22Rv1 (cell line): ENCODE results near the gene AGRN.

Experiments used
- ZFX ChIP-seq: fragments of 450-650 bp; IDR thresholded peaks from 2 replicates; pipeline ENCODE4 v1.6.1; 2017; ENCODE audit warnings: antibody characterized with exemption, borderline replicate concordance
- TF ChIP-seq, protein P1 (sequence below): fragments of 450-650 bp; IDR thresholded peaks from 2 replicates; pipeline ENCODE4 v1.5.1; 2017; ENCODE audit warnings: mild to moderate bottlenecking

DNA sequence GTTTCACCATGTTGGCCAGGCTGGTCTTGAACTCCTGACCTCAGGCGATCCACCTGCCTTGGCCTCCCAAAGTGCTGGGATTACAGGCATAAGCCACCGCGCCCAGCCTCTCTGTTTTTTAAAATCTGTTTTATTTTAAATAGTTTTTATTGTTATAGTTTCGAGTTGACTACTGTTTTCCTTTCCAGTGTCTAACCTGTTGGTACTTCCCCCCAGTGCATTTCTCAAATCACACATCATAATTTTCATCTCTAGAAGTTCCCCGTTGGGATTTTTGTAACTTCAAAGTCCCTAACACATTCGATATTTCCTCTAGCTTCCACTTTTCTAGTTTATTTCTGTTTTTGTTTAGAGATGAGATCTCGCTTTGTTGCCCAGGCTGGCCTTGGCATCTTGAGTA lies 27.6 kb upstream of the AGRN start:
- TF ChIP-seq, protein P1, sequence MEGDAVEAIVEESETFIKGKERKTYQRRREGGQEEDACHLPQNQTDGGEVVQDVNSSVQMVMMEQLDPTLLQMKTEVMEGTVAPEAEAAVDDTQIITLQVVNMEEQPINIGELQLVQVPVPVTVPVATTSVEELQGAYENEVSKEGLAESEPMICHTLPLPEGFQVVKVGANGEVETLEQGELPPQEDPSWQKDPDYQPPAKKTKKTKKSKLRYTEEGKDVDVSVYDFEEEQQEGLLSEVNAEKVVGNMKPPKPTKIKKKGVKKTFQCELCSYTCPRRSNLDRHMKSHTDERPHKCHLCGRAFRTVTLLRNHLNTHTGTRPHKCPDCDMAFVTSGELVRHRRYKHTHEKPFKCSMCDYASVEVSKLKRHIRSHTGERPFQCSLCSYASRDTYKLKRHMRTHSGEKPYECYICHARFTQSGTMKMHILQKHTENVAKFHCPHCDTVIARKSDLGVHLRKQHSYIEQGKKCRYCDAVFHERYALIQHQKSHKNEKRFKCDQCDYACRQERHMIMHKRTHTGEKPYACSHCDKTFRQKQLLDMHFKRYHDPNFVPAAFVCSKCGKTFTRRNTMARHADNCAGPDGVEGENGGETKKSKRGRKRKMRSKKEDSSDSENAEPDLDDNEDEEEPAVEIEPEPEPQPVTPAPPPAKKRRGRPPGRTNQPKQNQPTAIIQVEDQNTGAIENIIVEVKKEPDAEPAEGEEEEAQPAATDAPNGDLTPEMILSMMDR, result no peak
- TF ChIP-seq ZFX, result no peak
